Parathyroid adenoma (tissue), 2 donors: ENCODE data around the gene KIF26A.
A peak's percentile ranks its signal among the peaks of the same experiment; 100 is the strongest.

Experiments used
- H2AFZ ChIP-seq: fragments of 300-600 bp; sonication (generic); one replicate; pipeline ENCODE4 v1.7.0; 2017; ENCODE audit warnings: antibody characterized with exemption, mild to moderate bottlenecking
- H3K27ac ChIP-seq: fragments of 300-600 bp; sonication (generic); one replicate; pipeline ENCODE4 v1.7.0; 2017
- H3K27me3 ChIP-seq: fragments of 300-600 bp; sonication (generic); one replicate; pipeline ENCODE4 v1.7.0; 2017; ENCODE audit warnings: low read length; ENCODE audit not compliant: control insufficient read depth, insufficient read depth
- H3K36me3 ChIP-seq: fragments of 300-600 bp; sonication (generic); one replicate; pipeline ENCODE4 v1.7.0; 2017; ENCODE audit warnings: low read length; ENCODE audit not compliant: control insufficient read depth, insufficient read depth
- H3K4me1 ChIP-seq: fragments of 300-600 bp; sonication (generic); one replicate; pipeline ENCODE4 v1.7.0; 2017; ENCODE audit warnings: control low read depth
- H3K4me2 ChIP-seq: fragments of 300-600 bp; sonication (generic); one replicate; pipeline ENCODE4 v1.7.0; 2017; ENCODE audit warnings: low read length
- H3K4me3 ChIP-seq: fragments of 300-600 bp; sonication (generic); one replicate; pipeline ENCODE4 v1.7.0; 2017; ENCODE audit warnings: low read depth, low read length
- H3K79me2 ChIP-seq: fragments of 300-600 bp; sonication (generic); one replicate; pipeline ENCODE4 v1.7.0; 2017; ENCODE audit warnings: control low read depth
- H3K9ac ChIP-seq: fragments of 300-600 bp; sonication (generic); one replicate; pipeline ENCODE4 v1.7.0; 2017; ENCODE audit warnings: mild to moderate bottlenecking
- H3K9me3 ChIP-seq: fragments of 300-600 bp; sonication (generic); one replicate; pipeline ENCODE4 v1.7.0; 2017; ENCODE audit warnings: low read length; ENCODE audit not compliant: control insufficient read depth
- CTCF ChIP-seq: fragments of 300-600 bp; sonication (generic); IDR thresholded peaks from one replicate; pipeline ENCODE4 v1.7.0; 2017; ENCODE audit warnings: antibody characterized with exemption, mild to moderate bottlenecking
- donor health status: primary hyperparathyroidism.

Gene KIF26A

GRCh38 chr14:104138718-104139459 is 502 bp downstream of the KIF26A start:
- no peaks in the 10 kb centered on the region for H3K79me2 ChIP-seq
- H3K9ac ChIP-seq = no peak overlapping the region
- H3K4me3 ChIP-seq = no peak overlapping the region
- no peak overlapping the region for H3K27ac ChIP-seq
- H3K4me2 ChIP-seq = peak overlapping the region; percentile 86
- H3K4me1 ChIP-seq = peaks cover 6% of the 10 kb centered on the region
- no peak for TF ChIP-seq CTCF
- peak overlapping the region; percentile 75 for H2AFZ ChIP-seq
- peaks cover 7% of the 10 kb centered on the region for H3K27me3 ChIP-seq
- no peaks in the 10 kb centered on the region for H3K9me3 ChIP-seq
- H3K36me3 ChIP-seq = no peaks in the 10 kb centered on the region

- Histone ChIP-seq H3K27ac (no peak overlapping the region), H3K36me3 (no peaks in the 10 kb centered on the region), H3K9me3 (no peaks in the 10 kb centered on the region), H3K4me2 (no peak overlapping the region), H3K4me3 (no peak overlapping the region), H3K79me2 (no peaks in the 10 kb centered on the region), H2AFZ (no peak overlapping the region), H3K27me3 (peaks cover 7% of the 10 kb centered on the region), H3K9ac (no peak overlapping the region), H3K4me1 (peaks cover 6% of the 10 kb centered on the region)
- no peak for TF ChIP-seq CTCF
These were observed 1.2 kb downstream of the KIF26A start for GRCh38 chr14:104139460-104140212.

- H3K4me2 ChIP-seq = no peak overlapping the region
- TF ChIP-seq CTCF = no peak
- H3K27me3 ChIP-seq = peaks cover 7% of the 10 kb centered on the region
- no peak overlapping the region for H3K27ac ChIP-seq
- no peak overlapping the region for H2AFZ ChIP-seq
- H3K9me3 ChIP-seq = no peaks in the 10 kb centered on the region
- H3K36me3 ChIP-seq = no peaks in the 10 kb centered on the region
- peaks cover 6% of the 10 kb centered on the region for H3K4me1 ChIP-seq
- no peak overlapping the region for H3K9ac ChIP-seq
- no peaks in the 10 kb centered on the region for H3K79me2 ChIP-seq
- H3K4me3 ChIP-seq = no peak overlapping the region
These were observed 1.8 kb downstream of the KIF26A start for GRCh38 chr14:104140213-104140462.

GRCh38 chr14:104140463-104141331 is 2.3 kb downstream of the KIF26A start:
- no peak overlapping the region for H3K9ac ChIP-seq
- H3K79me2 ChIP-seq = no peaks in the 10 kb centered on the region
- H3K36me3 ChIP-seq = no peaks in the 10 kb centered on the region
- peaks cover 6% of the 10 kb centered on the region for H3K27me3 ChIP-seq
- H3K27ac ChIP-seq = no peak overlapping the region
- H3K4me3 ChIP-seq = no peak overlapping the region
- H2AFZ ChIP-seq = no peak overlapping the region
- peaks cover 6% of the 10 kb centered on the region for H3K4me1 ChIP-seq
- no peak overlapping the region for H3K4me2 ChIP-seq
- H3K9me3 ChIP-seq = no peaks in the 10 kb centered on the region
- TF ChIP-seq CTCF = no peak
